Ishikawa (cell line): ENCODE data around the gene DERL3.

Experiments used
- CEBPB ChIP-seq: IDR thresholded peaks from 2 replicates; pipeline ENCODE4 v1.6.1; 2012
- CREB1 ChIP-seq: IDR thresholded peaks from 2 replicates; pipeline ENCODE4 v1.6.1; 2012; ENCODE audit warnings: low read depth
- EGR1 ChIP-seq: IDR thresholded peaks from 2 replicates; pipeline ENCODE4 v1.6.1; 2012
- EP300 ChIP-seq: IDR thresholded peaks from 2 replicates; pipeline ENCODE4 v1.6.1; 2012; ENCODE audit warnings: borderline replicate concordance
- FOXM1 ChIP-seq: IDR thresholded peaks from 2 replicates; pipeline ENCODE4 v1.6.1; 2012; ENCODE audit warnings: low read depth, borderline replicate concordance
- NFIC ChIP-seq: IDR thresholded peaks from 2 replicates; pipeline ENCODE4 v1.6.1; 2012
- RAD21 ChIP-seq: IDR thresholded peaks from 2 replicates; pipeline ENCODE4 v1.6.1; 2012; ENCODE audit warnings: low read depth
- TAF1 ChIP-seq: IDR thresholded peaks from 2 replicates; pipeline ENCODE4 v1.6.1; 2012; ENCODE audit warnings: low read depth, mild to moderate bottlenecking
- TCF12 ChIP-seq: IDR thresholded peaks from 2 replicates; pipeline ENCODE4 v1.6.1; 2012; ENCODE audit warnings: low read depth
- TEAD4 ChIP-seq: IDR thresholded peaks from 2 replicates; pipeline ENCODE4 v1.6.1; 2012
- YY1 ChIP-seq: IDR thresholded peaks from 2 replicates; pipeline ENCODE4 v1.6.1; 2012; ENCODE audit warnings: low read depth
- ZBTB7A ChIP-seq: IDR thresholded peaks from 2 replicates; pipeline ENCODE4 v1.6.1; 2012; ENCODE audit warnings: low read depth
- TF ChIP-seq, protein P1 (sequence below): IDR thresholded peaks from 2 replicates; pipeline ENCODE4 v1.6.1; 2012; ENCODE audit warnings: low read depth, mild to moderate bottlenecking
- TF ChIP-seq, protein P2 (sequence below): IDR thresholded peaks from 2 replicates; pipeline ENCODE4 v1.6.1; 2012
- TF ChIP-seq, protein P3 (sequence below): IDR thresholded peaks from 2 replicates; pipeline ENCODE4 v1.6.1; 2012

Gene DERL3

DNA sequence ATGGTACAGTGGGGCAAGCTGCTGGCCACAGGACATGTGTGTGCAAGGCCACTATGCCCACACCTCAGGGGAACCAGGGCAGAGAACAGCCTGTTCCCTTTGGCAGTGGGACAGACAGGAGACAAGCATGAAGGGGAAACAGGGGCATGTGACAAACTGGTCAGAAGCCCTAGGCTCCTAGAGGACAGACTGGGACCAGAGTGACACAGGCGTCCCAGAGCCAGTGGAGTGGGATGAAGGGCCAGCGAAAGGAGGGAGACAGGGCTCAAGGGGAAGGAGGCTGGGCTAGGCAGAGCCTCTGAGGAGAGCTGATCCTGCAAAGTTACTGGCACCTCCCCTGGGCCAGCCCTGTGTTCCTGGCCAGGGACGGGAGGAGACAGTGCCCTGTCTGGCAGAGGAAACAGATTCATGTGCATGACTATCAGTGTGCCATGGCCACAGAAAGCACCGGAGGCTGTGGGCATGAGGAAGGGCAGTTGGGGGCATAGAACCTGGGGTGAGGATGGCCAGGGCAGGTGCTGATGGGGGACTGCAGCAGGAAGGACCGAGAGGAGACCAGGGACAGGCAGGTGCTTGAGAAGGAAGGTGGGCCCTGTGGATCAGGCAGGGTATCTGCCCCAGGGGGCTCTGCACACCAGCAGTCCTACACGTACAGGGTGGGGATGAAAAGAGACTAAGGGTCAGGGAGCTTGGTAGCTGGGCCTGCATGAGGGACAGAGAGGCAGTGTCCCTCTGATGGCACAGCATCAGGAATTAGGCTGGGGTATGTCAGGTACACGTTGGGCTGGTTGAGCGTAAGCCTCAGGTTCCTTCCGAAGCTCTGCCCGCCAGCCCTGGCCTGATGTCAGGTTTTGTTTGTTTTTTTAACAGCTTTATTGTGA, 9.8 kb downstream of the DERL3 start:
- no peak for TF ChIP-seq FOXM1
- no peak for TF ChIP-seq YY1
- TF ChIP-seq NFIC = no peak
- no peak for TF ChIP-seq TCF12
- no peak for TF ChIP-seq ZBTB7A
- TF ChIP-seq TEAD4 = no peak

DNA sequence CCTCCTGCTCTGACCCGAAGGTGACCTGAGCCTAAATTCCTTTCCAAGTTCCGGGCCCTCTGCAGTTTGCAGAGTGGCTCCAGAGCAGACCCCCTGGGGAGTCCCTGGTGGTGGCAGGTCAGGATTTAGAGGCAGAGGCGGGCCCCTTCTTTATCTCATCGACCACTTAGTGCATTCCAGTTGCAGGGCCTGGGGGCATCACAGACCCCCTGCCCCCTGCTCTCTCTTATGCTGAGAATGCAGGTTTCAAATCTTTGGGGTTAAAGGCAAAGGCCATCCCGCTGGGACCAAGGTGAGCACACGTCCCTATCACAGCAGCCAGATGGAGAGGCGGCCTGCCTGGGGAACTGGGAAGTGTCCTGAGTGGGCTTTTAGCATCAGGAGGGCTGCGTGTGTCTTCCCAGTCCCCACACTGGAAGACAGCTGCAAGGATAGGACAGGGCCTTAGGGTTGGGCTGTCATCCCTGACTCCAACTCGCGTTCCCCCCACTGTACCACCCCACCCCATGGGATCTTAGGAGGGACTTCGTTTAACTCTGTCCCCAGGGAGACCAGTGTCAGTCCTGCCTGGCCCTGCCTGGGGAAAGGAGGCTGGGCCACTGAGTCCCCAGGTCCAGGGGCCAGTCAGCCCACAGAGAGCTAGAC, 11.3 kb downstream of the DERL3 start:
- TF ChIP-seq FOXM1 (no peak), YY1 (no peak)
- TF ChIP-seq, protein P1, sequence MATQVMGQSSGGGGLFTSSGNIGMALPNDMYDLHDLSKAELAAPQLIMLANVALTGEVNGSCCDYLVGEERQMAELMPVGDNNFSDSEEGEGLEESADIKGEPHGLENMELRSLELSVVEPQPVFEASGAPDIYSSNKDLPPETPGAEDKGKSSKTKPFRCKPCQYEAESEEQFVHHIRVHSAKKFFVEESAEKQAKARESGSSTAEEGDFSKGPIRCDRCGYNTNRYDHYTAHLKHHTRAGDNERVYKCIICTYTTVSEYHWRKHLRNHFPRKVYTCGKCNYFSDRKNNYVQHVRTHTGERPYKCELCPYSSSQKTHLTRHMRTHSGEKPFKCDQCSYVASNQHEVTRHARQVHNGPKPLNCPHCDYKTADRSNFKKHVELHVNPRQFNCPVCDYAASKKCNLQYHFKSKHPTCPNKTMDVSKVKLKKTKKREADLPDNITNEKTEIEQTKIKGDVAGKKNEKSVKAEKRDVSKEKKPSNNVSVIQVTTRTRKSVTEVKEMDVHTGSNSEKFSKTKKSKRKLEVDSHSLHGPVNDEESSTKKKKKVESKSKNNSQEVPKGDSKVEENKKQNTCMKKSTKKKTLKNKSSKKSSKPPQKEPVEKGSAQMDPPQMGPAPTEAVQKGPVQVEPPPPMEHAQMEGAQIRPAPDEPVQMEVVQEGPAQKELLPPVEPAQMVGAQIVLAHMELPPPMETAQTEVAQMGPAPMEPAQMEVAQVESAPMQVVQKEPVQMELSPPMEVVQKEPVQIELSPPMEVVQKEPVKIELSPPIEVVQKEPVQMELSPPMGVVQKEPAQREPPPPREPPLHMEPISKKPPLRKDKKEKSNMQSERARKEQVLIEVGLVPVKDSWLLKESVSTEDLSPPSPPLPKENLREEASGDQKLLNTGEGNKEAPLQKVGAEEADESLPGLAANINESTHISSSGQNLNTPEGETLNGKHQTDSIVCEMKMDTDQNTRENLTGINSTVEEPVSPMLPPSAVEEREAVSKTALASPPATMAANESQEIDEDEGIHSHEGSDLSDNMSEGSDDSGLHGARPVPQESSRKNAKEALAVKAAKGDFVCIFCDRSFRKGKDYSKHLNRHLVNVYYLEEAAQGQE = no peak

DNA sequence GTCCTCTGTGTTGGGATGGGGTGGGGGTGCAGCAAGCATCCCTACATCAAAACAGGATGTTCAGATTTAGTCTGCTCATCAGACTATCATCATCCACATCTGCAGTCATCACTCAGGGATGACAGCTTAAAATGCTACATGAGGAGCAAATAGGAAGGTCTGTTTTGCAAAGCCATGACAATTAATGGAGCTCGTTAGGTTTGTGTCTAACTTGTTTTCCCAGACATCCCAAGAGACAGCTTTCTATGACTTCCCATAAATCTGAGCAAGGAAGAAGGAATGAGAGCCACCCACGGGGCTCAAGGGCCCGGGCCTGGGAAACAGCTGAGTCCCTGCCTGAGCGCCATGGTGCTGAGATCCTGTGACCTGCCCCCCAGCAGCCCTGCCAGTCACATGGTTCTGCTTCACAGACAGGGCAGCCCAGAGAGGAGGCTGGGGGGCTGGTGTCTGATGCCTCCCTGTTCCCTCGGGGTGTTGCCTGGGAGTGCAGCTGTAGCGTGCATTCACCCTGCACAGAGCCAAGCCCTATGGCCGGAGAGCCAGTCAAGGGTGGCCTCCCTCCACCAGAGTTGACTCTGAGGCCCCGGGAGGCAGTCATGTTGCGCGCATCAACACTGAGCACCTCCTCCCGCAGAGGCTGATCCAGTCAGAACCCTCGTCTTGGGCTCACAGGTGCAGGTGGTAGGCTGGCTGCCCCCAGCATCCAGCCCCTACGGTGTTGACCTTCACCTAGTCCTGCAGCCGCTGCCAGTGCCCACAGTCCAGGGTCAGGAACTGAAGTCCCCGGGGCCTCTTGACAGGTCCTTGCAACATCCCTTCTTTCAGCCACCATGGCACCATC, 12.1 kb downstream of the DERL3 start:
- no peak for TF ChIP-seq RAD21
- no peak for TF ChIP-seq CREB1
- no peak for TF ChIP-seq TEAD4
- TF ChIP-seq NFIC = no peak

DNA sequence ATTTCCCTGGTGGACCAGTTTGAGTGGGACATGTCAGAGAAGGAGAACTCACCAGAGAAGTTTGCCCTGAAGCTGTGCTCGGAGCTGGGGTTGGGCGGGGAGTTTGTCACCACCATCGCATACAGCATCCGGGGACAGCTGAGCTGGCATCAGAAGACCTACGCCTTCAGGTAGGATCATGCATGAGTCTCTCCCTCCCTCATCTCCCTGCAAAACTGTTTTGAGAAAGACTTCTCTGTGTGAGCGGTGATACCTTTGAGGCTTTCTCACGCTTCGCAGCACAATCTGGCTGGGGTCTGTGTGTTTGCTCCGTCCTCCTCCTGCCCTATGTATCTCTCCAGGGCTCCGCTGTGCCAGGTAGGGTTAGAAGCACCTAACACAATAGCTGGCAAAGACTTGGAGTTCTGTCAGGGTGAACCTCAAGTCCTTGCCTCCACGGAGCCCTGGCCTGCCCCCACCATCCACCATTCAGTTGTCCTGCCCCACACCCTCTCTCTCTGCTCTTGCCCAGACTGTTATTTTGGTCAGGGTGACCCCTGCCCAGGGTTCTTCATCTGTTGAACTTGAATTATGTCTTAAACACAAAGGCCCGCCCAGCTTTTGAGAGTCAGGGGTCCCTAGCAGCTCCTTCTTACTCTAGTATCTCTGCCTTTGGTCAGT, 13.4 kb downstream of the DERL3 start:
- no peak for TF ChIP-seq CEBPB
- no peak for TF ChIP-seq RAD21
- no peak for TF ChIP-seq ZBTB7A
- no peak for TF ChIP-seq FOXM1
- TF ChIP-seq, protein P1 = no peak
- no peak for TF ChIP-seq YY1
- no peak for TF ChIP-seq NFIC
- no peak for TF ChIP-seq EP300
- TF ChIP-seq CREB1 = no peak
- TF ChIP-seq, protein P2, sequence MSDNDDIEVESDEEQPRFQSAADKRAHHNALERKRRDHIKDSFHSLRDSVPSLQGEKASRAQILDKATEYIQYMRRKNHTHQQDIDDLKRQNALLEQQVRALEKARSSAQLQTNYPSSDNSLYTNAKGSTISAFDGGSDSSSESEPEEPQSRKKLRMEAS = no peak
- TF ChIP-seq TEAD4 = no peak
- TF ChIP-seq TCF12 = no peak

DNA sequence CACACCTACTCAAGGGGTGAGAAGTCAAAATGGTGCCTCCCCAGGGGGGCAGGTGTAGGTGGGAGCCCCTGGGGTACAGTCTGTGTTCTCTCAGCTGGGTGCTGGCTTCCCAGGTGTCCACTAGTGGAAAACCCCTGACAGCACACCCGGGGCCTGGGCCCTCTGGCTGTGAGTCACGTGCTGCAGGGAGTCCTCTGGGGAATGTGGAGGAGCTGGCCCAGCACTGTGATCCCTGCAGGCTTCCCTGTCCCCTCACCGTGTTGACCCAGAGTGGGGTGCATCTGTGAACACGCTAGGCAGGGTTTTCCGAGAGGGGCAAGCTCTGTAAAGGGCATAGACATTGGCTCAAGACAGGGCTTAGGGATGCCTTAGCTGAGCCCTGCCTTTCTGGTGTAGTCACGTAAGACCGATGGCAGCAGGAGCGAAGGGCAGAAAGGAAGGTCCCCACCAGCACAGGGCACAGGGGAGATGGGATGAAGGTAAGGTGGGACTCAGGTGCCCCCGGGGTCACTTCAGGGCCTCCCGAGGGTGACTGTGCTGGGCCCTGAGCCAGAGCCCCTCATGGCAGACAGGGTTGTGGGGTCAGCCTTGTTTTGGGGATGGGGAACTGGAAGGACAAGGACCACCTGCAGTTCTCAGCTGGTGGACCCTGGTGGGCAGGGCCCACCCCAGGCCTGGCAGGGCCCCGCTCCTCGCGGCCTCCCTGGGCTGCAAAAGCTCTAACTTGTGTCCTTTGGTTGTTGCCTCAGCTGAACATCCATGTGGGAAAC, 14.1 kb downstream of the DERL3 start:
- TF ChIP-seq, protein P3, sequence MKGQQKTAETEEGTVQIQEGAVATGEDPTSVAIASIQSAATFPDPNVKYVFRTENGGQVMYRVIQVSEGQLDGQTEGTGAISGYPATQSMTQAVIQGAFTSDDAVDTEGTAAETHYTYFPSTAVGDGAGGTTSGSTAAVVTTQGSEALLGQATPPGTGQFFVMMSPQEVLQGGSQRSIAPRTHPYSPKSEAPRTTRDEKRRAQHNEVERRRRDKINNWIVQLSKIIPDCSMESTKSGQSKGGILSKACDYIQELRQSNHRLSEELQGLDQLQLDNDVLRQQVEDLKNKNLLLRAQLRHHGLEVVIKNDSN = no peak
- TF ChIP-seq TEAD4 (no peak), FOXM1 (no peak), TAF1 (no peak), RAD21 (no peak), EGR1 (no peak), TCF12 (no peak), ZBTB7A (no peak), YY1 (no peak), CREB1 (no peak), NFIC (no peak), CEBPB (no peak)
- TF ChIP-seq, protein P1 = no peak
